ENCODE data around the gene MNAT1.

MNAT1 gene

DNA sequence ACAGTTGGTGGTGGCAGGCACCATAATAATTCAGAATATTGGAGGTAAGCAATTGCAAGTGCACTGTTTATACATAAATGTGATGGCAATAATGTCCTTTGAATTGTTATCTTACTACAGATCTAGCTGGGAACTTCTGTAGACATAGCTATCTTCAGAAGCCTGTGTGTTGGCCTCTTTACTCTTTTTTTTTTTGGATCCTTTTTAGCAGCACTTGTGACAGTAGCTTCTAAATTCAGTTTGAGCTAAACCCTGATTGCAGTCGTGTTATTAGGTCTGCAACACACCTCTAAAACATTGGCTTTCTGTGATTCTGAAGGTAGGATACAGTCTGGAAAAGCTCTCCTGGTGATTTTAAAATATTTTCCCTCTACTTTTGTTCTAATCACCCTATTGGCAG is 285.0 kb downstream of the MNAT1 start:
- no peaks in the 10 kb centered on the region for H3K79me2 ChIP-seq (ENCODE audit: insufficient read depth, low read length)

More for the DNA sequence above, 285.0 kb downstream of the MNAT1 start:
- DNase-seq (no peak), ATAC-seq (ENCODE audit: insufficient read depth, low read depth) (no peak)
- Histone ChIP-seq H2AFZ (ENCODE audit: low read depth, low read length) (no peak overlapping the region), H3K27me3 (ENCODE audit: insufficient read depth, low read length, poor library complexity) (no peaks in the 10 kb centered on the region), H3K4me1 (ENCODE audit: insufficient read depth, low read length) (no peaks in the 10 kb centered on the region), H3K27ac (ENCODE audit: low read length) (no peak overlapping the region), H3K9ac (ENCODE audit: low read depth, low read length) (no peak overlapping the region), H4K20me1 (ENCODE audit: insufficient read depth, low read length) (no peaks in the 10 kb centered on the region), H3K36me3 (ENCODE audit: insufficient read depth, low read length) (no peaks in the 10 kb centered on the region), H3K9me3 (ENCODE audit: insufficient read depth, low read length, severe bottlenecking) (peaks cover 5% of the 10 kb centered on the region), H3K4me2 (ENCODE audit: insufficient read depth, low read length) (no peak overlapping the region), H3K4me3 (ENCODE audit: low read depth in 1 of 2, low read length in 2 of 2) (no peak overlapping the region)
- TF ChIP-seq, protein P1, sequence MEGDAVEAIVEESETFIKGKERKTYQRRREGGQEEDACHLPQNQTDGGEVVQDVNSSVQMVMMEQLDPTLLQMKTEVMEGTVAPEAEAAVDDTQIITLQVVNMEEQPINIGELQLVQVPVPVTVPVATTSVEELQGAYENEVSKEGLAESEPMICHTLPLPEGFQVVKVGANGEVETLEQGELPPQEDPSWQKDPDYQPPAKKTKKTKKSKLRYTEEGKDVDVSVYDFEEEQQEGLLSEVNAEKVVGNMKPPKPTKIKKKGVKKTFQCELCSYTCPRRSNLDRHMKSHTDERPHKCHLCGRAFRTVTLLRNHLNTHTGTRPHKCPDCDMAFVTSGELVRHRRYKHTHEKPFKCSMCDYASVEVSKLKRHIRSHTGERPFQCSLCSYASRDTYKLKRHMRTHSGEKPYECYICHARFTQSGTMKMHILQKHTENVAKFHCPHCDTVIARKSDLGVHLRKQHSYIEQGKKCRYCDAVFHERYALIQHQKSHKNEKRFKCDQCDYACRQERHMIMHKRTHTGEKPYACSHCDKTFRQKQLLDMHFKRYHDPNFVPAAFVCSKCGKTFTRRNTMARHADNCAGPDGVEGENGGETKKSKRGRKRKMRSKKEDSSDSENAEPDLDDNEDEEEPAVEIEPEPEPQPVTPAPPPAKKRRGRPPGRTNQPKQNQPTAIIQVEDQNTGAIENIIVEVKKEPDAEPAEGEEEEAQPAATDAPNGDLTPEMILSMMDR (IDR thresholded peaks at IDR 0.05; ENCODE audit: borderline replicate concordance, extremely low read depth, low read length, poor library complexity, severe bottlenecking) = no peak
- TF ChIP-seq EZH2 (IDR thresholded peaks at IDR 0.05; ENCODE audit: borderline replicate concordance, low read depth, low read length, severe bottlenecking) = no peak
